GM18870 (cell line): ENCODE measurements around the gene KIAA0753.

ENCODE experiments used
- ATAC-seq: cut with Tn5 transposase; IDR thresholded peaks from one replicate; pipeline ENCODE4 v1.9.1; 2021; ENCODE audit warnings: moderate library complexity; ENCODE audit not compliant: unreplicated experiment

KIAA0753 gene

GRCh38 chr17:6642592-6642991 lies 2.1 kb upstream of the KIAA0753 start:
- no peak for ATAC-seq

- no peak for ATAC-seq
These were observed 844 bp upstream of the KIAA0753 start for GRCh38 chr17:6641247-6641863.

GRCh38 chr17:6639586-6640535 lies 650 bp downstream of the KIAA0753 start:
- no peak for ATAC-seq

GRCh38 chr17:6639014-6639585 lies 1.4 kb downstream of the KIAA0753 start:
- ATAC-seq: no peak

GRCh38 chr17:6638046-6638908 lies 2.2 kb downstream of the KIAA0753 start:
- no peak for ATAC-seq

- ATAC-seq: no peak
These were observed 3.1 kb downstream of the KIAA0753 start for GRCh38 chr17:6637458-6637840.

GRCh38 chr17:6636616-6637457 lies 3.7 kb downstream of the KIAA0753 start:
- ATAC-seq: no peak

- ATAC-seq: no peak
These were observed 4.4 kb downstream of the KIAA0753 start for GRCh38 chr17:6636105-6636504.

GRCh38 chr17:6633263-6633662 lies 7.2 kb downstream of the KIAA0753 start:
- no peak for ATAC-seq

- no peak for ATAC-seq
These were observed 8.0 kb downstream of the KIAA0753 start for GRCh38 chr17:6632530-6632929.

GRCh38 chr17:6630390-6630789 lies 10.1 kb downstream of the KIAA0753 start:
- no peak for ATAC-seq

GRCh38 chr17:6627019-6627418 lies 13.5 kb downstream of the KIAA0753 start:
- no peak for ATAC-seq

GRCh38 chr17:6626616-6627015 lies 13.9 kb downstream of the KIAA0753 start:
- ATAC-seq: no peak

- no peak for ATAC-seq
These were observed 16.6 kb downstream of the KIAA0753 start for GRCh38 chr17:6623941-6624340.

GRCh38 chr17:6611231-6611630 lies 29.3 kb downstream of the KIAA0753 start:
- ATAC-seq: no peak

GRCh38 chr17:6610011-6610410 lies 30.5 kb downstream of the KIAA0753 start:
- no peak for ATAC-seq

GRCh38 chr17:6608321-6608720 lies 32.2 kb downstream of the KIAA0753 start:
- ATAC-seq: no peak

GRCh38 chr17:6605142-6605541 lies 35.4 kb downstream of the KIAA0753 start:
- no peak for ATAC-seq

- ATAC-seq: no peak
These were observed 36.7 kb downstream of the KIAA0753 start for GRCh38 chr17:6603744-6604325.

- ATAC-seq: no peak
These were observed 38.4 kb downstream of the KIAA0753 start for GRCh38 chr17:6602141-6602540.
